K562 (cell line): Measurements from ENCODE around the gene CFAP44. TPM values are rescaled to one million over a fixed set of nuclear protein-coding genes. Genes with fewer than 3 reads are reported as not detected.

Source experiments
- ATAC-seq: fragments of 200-7000 bp; cut with Tn5 transposase; 3 replicates; pipeline ENCODE4 v1.9.1; 2020; ENCODE audit warnings: moderate library complexity
- Bru-seq: library from RNA; stranded (reverse); fragments of 400-500 nt; gene quantifications from one replicate; lab custom pipeline; 2021; lab: Mats Ljungman, UMichigan
- BruChase-seq, 2 experiments: library from RNA; stranded (reverse); fragments of 400-500 nt; gene quantifications; one replicate each; lab custom pipeline; 2021; lab: Mats Ljungman, UMichigan
- BruUV-seq: library from RNA; stranded (reverse); fragments of 400-500 nt; replicated peaks from 2 replicates; lab custom pipeline; 2021; lab: Mats Ljungman, UMichigan
- CTCF ChIA-PET: fragments of 300-600 bp; formaldehyde crosslinking; extraction: SDS; loops from one replicate; lab custom pipeline; 2021; ENCODE audit warnings: low intra/inter-chr PET ratio; lab: Yijun Ruan, JAX
- POLR2A ChIA-PET: fragments of 300-600, 350-650 bp; sonication (Branson Sonifier 250); formaldehyde crosslinking; extraction: SDS; loops from one replicate; lab custom pipeline; 2021; ENCODE audit warnings: antibody characterized with exemption, inconsistent platforms; lab: Yijun Ruan, JAX
- DNase-seq, 4 experiments: peaks; one replicate each; pipeline versions ENCODE4 v3.0.0 to v3.0.0-alpha.2; 2011 to 2018; ENCODE audit warnings: low spot score in 3 of 4, mixed read lengths in 3 of 4; ENCODE audit errors: extremely low read depth in 1 of 4
- FAIRE-seq: peaks from 2 replicates; lab custom pipeline; 2011; peaks lifted over from hg19 to GRCh38; lab: Jason Lieb, UNC
- H2AFZ ChIP-seq: 2 replicates; pipeline ENCODE4 v1.6.0; 2011; ENCODE audit warnings: low read depth, low read length, control low read depth, inconsistent platforms
- H3K27ac ChIP-seq: fragments of 200-600 bp; 3 replicates; pipeline ENCODE4 v1.8.0; 2011; ENCODE audit warnings: low read depth, mild to moderate bottlenecking, control low read depth, inconsistent platforms, low read length, moderate library complexity, mixed read lengths; ENCODE audit errors: extremely low read depth
- H3K27me3 ChIP-seq, 2 experiments: fragments of 300-600 bp in 1 of 2; 2 replicates in 1 of 2; 3 replicates in 1 of 2; pipeline versions ENCODE4 v1.6.0 to v1.8.0; 2011; ENCODE audit warnings: inconsistent platforms in 2 of 2, low read length in 2 of 2, mild to moderate bottlenecking in 1 of 2, mixed read lengths in 1 of 2, moderate library complexity in 1 of 2; ENCODE audit not compliant: control insufficient read depth in 2 of 2, insufficient read depth in 2 of 2
- H3K36me3 ChIP-seq: fragments of 300-600 bp; 3 replicates; pipeline ENCODE4 v1.8.0; 2011; ENCODE audit warnings: mild to moderate bottlenecking, low read length, inconsistent platforms; ENCODE audit not compliant: control insufficient read depth, insufficient read depth
- H3K4me1 ChIP-seq, 2 experiments: fragments of 200-600 bp in 1 of 2; replicated peaks in 1 of 2; 2 replicates in 1 of 2; 3 replicates in 1 of 2; pipeline versions ENCODE4 v1.5.1 to v1.8.0; 2011; ENCODE audit warnings: inconsistent platforms in 2 of 2, low read length in 2 of 2, mild to moderate bottlenecking in 1 of 2, mixed read lengths in 1 of 2, moderate library complexity in 1 of 2; ENCODE audit not compliant: control insufficient read depth in 2 of 2, insufficient read depth in 2 of 2
- H3K4me2 ChIP-seq: 2 replicates; pipeline ENCODE4 v1.6.1; 2011; ENCODE audit warnings: low read length, control low read depth, inconsistent platforms, mixed read lengths; ENCODE audit not compliant: insufficient read depth
- H3K4me3 ChIP-seq: fragments of 200-600 bp; sonication (generic), shearing (Covaris generic); 2 replicates; pipeline ENCODE4 v1.5.1; 2016; ENCODE audit warnings: control low read depth, inconsistent platforms
- H3K79me2 ChIP-seq: fragments of 200-600 bp; 3 replicates; pipeline ENCODE4 v1.8.0; 2011; ENCODE audit warnings: low read length, inconsistent platforms; ENCODE audit not compliant: control insufficient read depth, insufficient read depth
- H3K9ac ChIP-seq, 2 experiments: 2 replicates each; pipeline versions ENCODE4 v1.6.0 to v1.6.1; 2011; ENCODE audit warnings: low read depth in 2 of 2, low read length in 2 of 2, control low read depth in 1 of 2, inconsistent platforms in 1 of 2, mild to moderate bottlenecking in 1 of 2, mixed read lengths in 1 of 2; ENCODE audit not compliant: insufficient read depth in 1 of 2
- H3K9me1 ChIP-seq: one replicate; pipeline ENCODE4 v1.6.0; 2011; ENCODE audit warnings: inconsistent platforms, mild to moderate bottlenecking, low read length, moderate library complexity; ENCODE audit not compliant: control insufficient read depth, insufficient read depth
- H3K9me3 ChIP-seq: replicated peaks from 2 replicates; pipeline ENCODE4 v1.5.1; 2011; ENCODE audit warnings: low read depth, low read length, inconsistent platforms; ENCODE audit not compliant: control insufficient read depth, insufficient read depth
- H4K20me1 ChIP-seq: replicated peaks from 2 replicates; pipeline ENCODE4 v1.6.1; 2011; ENCODE audit warnings: low read length, inconsistent platforms, mixed read lengths; ENCODE audit not compliant: control insufficient read depth, insufficient read depth
- ATF6 ChIP-seq: sonication (generic); formaldehyde crosslinking; IDR thresholded peaks from 2 replicates; pipeline ENCODE4 v1.4.0; 2020; ENCODE audit warnings: mild to moderate bottlenecking, missing genetic modification reagents
- HIVEP1 ChIP-seq: fragments of 250-450 bp; sonication (Bioruptor Pico); IDR thresholded peaks from 2 replicates; pipeline ENCODE4 v1.4.0; 2020; ENCODE audit warnings: mild to moderate bottlenecking
- HLTF ChIP-seq: fragments of 450-650 bp; IDR thresholded peaks from 2 replicates; pipeline ENCODE4 v1.6.1; 2016
- HSF4 ChIP-seq: fragments of 250-450 bp; sonication (Bioruptor Pico); IDR thresholded peaks from 2 replicates; pipeline ENCODE4 v2.1.2; 2022; ENCODE audit warnings: mild to moderate bottlenecking, moderate library complexity, borderline replicate concordance
- ILF3 ChIP-seq: fragments of 450-650 bp; IDR thresholded peaks from 2 replicates; pipeline ENCODE4 v1.6.1; 2018; ENCODE audit warnings: antibody characterized with exemption, mild to moderate bottlenecking, moderate library complexity, borderline replicate concordance
- KLF13 ChIP-seq: fragments of 450-650 bp; IDR thresholded peaks from 2 replicates; pipeline ENCODE4 v1.6.1; 2016; ENCODE audit warnings: missing genetic modification characterization, low read depth, mild to moderate bottlenecking, missing compliant biosample characterization, moderate library complexity, borderline replicate concordance
- LARP7 ChIP-seq: fragments of 450-650 bp; IDR thresholded peaks from 2 replicates; pipeline ENCODE4 v1.6.1; 2016
- NFIX ChIP-seq: fragments of 250-450 bp; sonication (Bioruptor Pico); IDR thresholded peaks from 2 replicates; pipeline ENCODE4 v1.4.0; 2020; ENCODE audit warnings: low read depth, mild to moderate bottlenecking, moderate library complexity
- SLC30A9 ChIP-seq: fragments of 250-450 bp; sonication (Bioruptor Pico); IDR thresholded peaks from 2 replicates; pipeline ENCODE4 v1.8.0; 2022; ENCODE audit warnings: mild to moderate bottlenecking, moderate library complexity
- THAP12 ChIP-seq: fragments of 250-450 bp; sonication (Bioruptor Pico); IDR thresholded peaks from 2 replicates; pipeline ENCODE4 v1.9.0; 2021; ENCODE audit warnings: mild to moderate bottlenecking, inconsistent platforms
- ZNF3 ChIP-seq: fragments of 250-450 bp; sonication (Bioruptor Pico); IDR thresholded peaks from 2 replicates; pipeline ENCODE4 v1.5.0; 2021; ENCODE audit warnings: mild to moderate bottlenecking, moderate library complexity
- ZNF41 ChIP-seq: fragments of 250-450 bp; sonication (Bioruptor Pico); conservative IDR thresholded peaks from 2 replicates; pipeline ENCODE4 v1.4.0; 2020; ENCODE audit warnings: mild to moderate bottlenecking
- ZNF444 ChIP-seq: fragments of 250-450 bp; sonication (Bioruptor Pico); IDR thresholded peaks from 2 replicates; pipeline ENCODE4 v1.4.0; 2020; ENCODE audit warnings: mild to moderate bottlenecking, moderate library complexity
- whole genome bisulfite sequencing: fragments of 100-300 bp; shearing (Covaris generic); methylation state at CpG from one replicate; pipeline ENCODE4 v1.1.6; 2016; ENCODE audit warnings: low coverage, mixed read lengths; ENCODE audit not compliant: insufficient coverage; ENCODE audit errors: missing lambda C conversion rate; 5-methylcytosine and 5-hydroxymethylcytosine counted together
- in situ Hi-C: fragments of 300-500 bp; cut with MboI; formaldehyde crosslinking; loops from 4 replicates; pipeline ENCODE4 v1.15.0; 2018; ENCODE audit warnings: inconsistent platforms, mixed read lengths
- intact Hi-C: fragments of 100-400 bp; cut with micrococcal nuclease; formaldehyde crosslinking; loops from 2 replicates; pipeline ENCODE4 v1.14.2; 2022
- long read RNA-seq, 3 experiments: library from polyadenylated mRNA in 2 of 3; library from RNA in 1 of 3; unstranded in 2 of 3; stranded (forward) in 1 of 3; transcript quantifications; one replicate each; pipeline ENCODE4 v2.0.0, GENCODE V29; 2019 to 2022
- polyA minus RNA-seq, 3 experiments: library from RNA; depleted of rRNA, polyadenylated mRNA; stranded (reverse); fragments of >200 nt; gene quantifications; 2 replicates each; pipeline ENCODE4 v1.2.3, GENCODE V29; 2011
- polyA plus RNA-seq, 8 experiments: library from polyadenylated mRNA; depleted of rRNA in 4 of 8; stranded (reverse) in 5 of 8; unstranded in 3 of 8; fragments of >200 nt; fragmentation: Nextera tagmentation in 2 of 8; fragmentation: Illumina TruSeq in 1 of 8; extraction: Ambion mirVana in 2 of 8; extraction: Trizol in 1 of 8; gene quantifications; 2 replicates each; pipeline versions ENCODE4 v1.2.1 to v1.2.3, GENCODE V29; 2011 to 2014; ENCODE audit warnings: inconsistent platforms in 1 of 8, missing spikeins in 1 of 8
- total RNA-seq, 7 experiments: library from RNA; depleted of rRNA in 6 of 7; stranded (reverse); fragments of >200 nt in 6 of 7; fragmentation: Illumina TruSeq in 2 of 7; extraction: Trizol in 2 of 7; gene quantifications; 2 replicates each; pipeline versions ENCODE4 v1.2.1 to v1.2.3, GENCODE V29; 2011 to 2021; ENCODE audit warnings: low replicate concordance in 1 of 7

Gene CFAP44
- 1.7 and 5.6 TPM in 2 replicates for total RNA-seq (2011; cell fraction: chromatin; rRNA removed; ENCODE audit: low replicate concordance)
- 0.33 and 0.66 TPM in 2 replicates for total RNA-seq (2011; cell fraction: nucleolus; rRNA removed)
- total RNA-seq (2011; cell fraction: nucleoplasm; rRNA removed), result 2.4 and 3.9 TPM in 2 replicates
- total RNA-seq (2014; rRNA removed), result 0.61 and 0.77 TPM in 2 replicates
- 1.8 and 1.9 TPM in 2 replicates for total RNA-seq (2014; rRNA removed; fragmentation: Illumina TruSeq; extraction: Trizol)
- total RNA-seq (2015; rRNA removed; fragmentation: Illumina TruSeq; extraction: Trizol), result 2.4 and 2.9 TPM in 2 replicates
- total RNA-seq (2021), result 1.2 and 1.5 TPM in 2 replicates
- polyA plus RNA-seq (2011; rRNA removed), result 0.58 and 0.79 TPM in 2 replicates
- polyA plus RNA-seq (2011; cell fraction: cytosol; rRNA removed), result 0.04 and 0.27 TPM in 2 replicates
- polyA plus RNA-seq (2011; cell fraction: nucleus; rRNA removed), result 2.4 and 3.7 TPM in 2 replicates
- 1.5 and 2.2 TPM in 2 replicates for polyA plus RNA-seq (2012)
- 0.54 and 1.9 TPM in 2 replicates for polyA plus RNA-seq (2014; fragmentation: Illumina TruSeq; extraction: Trizol)
- polyA plus RNA-seq (2014; fragmentation: Nextera tagmentation; extraction: Ambion mirVana), result under 1 TPM; 0.29 to 0.32 TPM
- polyA plus RNA-seq (2014; rRNA removed), result 1.1 and 1.3 TPM in 2 replicates
- 1.4 and 1.9 TPM in 2 replicates for polyA minus RNA-seq (2011; rRNA and poly(A)+ RNA removed)
- not detected in 2 replicates for polyA minus RNA-seq (2011; cell fraction: cytosol; rRNA and poly(A)+ RNA removed)
- 1.6 and 4.6 TPM in 2 replicates for polyA minus RNA-seq (2011; cell fraction: nucleus; rRNA and poly(A)+ RNA removed)
- percentile 24 among the genes with signal in this experiment for Bru-seq, nascent RNA
- percentile 34 among the genes with signal in this experiment for BruChase-seq, experiment 1, labeled RNA remaining after a 2-hour chase
- BruChase-seq, experiment 2, labeled RNA remaining after a 6-hour chase, result percentile 33 among the genes with signal in this experiment
- long read RNA-seq, experiment 1, result 0 reads
- long read RNA-seq, experiment 2, result 0 reads
- long read RNA-seq, experiment 3, result 0 reads

- Histone ChIP-seq H2AFZ (no peak within 1 kb of the TSS), H3K27ac (no peak within 1 kb of the TSS), H3K36me3 (no peaks in the 10 kb centered on the region; the same call in 2 of the 3 replicates), H3K9me1 (no peaks in the 10 kb centered on the region), H3K4me3 (no peak within 1 kb of the TSS), H3K9ac (no peak within 1 kb of the TSS), H3K4me1 (no peaks in the 10 kb centered on the region), H3K4me2 (no peak within 1 kb of the TSS), H3K9me3 (no peaks in the 10 kb centered on the region), H3K79me2 (no peaks in the 10 kb centered on the region), H3K27me3 (no peaks in the 10 kb centered on the region), H4K20me1 (no peaks in the 10 kb centered on the region)
- no peak for DNase-seq
- no TSS peak for BruUV-seq
- intact Hi-C loops, result no loop called here
- no peak for ATAC-seq
- ChIA-PET CTCF (no interaction called here), POLR2A (no interaction called here)
- in situ Hi-C loops, result no loop called here
- 91% methylated on average over 19 of the region's 44 CpGs for WGBS
- no peak for FAIRE-seq
- TF ChIP-seq ATF6 (CRISPR knock-in tag) (no peak), SLC30A9 (CRISPR knock-in tag) (no peak), KLF13 (tag) (no peak), THAP12 (CRISPR knock-in tag) (no peak), LARP7 (no peak), ZNF41 (CRISPR knock-in tag) (no peak), HLTF (no peak), ZNF444 (no peak), ILF3 (no peak), HIVEP1 (CRISPR knock-in tag) (no peak), ZNF3 (CRISPR knock-in tag) (no peak), NFIX (CRISPR knock-in tag) (no peak), HSF4 (CRISPR knock-in tag) (no peak)
These were observed at the start of gene CFAP44 for GRCh38 chr3:113441051-113441770. CFAP44 (minus strand) TSS chr3:113441493; CDS start chr3:113433664, 7,829 bp downstream.
